Measurements from ENCODE around the gene CRYBB1.

DNA sequence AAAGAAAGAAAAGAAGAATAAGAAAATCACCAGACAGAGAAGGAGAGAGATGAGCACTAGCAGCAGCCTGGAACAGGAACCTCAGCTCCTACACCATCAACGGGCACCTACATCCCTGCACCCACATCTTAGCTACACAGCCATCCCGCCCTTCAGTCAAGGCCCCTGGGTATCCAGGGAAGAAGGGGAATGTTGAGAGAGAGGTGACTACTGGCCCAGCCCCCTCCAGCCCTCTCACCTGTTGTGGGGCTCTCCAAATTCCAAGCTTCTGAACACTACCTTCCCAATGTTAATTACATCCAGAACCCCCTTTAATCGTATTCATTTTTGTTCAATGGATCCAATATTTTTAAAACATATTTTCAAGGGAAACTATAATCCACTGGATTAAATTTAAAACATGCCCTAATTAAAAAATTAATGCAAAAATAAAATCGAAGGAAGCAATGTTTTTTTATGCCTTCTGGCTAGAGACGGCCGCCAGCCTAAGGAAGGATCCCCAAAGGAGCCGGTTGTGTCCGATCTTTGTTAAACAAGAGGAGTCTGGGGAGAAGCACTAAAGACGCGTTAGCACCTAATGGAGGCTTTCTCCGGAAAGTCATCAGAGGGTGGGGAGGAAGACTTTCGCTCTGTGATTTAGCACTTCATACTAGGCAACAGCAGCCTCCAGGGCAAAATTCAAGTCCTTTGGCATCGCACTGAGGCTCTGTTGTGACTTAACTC is 37.4 kb downstream of the CRYBB1 start:
- TF ChIP-seq EP300 (IDR thresholded peaks at IDR 0.05) = no peak
- TF ChIP-seq, protein P1, sequence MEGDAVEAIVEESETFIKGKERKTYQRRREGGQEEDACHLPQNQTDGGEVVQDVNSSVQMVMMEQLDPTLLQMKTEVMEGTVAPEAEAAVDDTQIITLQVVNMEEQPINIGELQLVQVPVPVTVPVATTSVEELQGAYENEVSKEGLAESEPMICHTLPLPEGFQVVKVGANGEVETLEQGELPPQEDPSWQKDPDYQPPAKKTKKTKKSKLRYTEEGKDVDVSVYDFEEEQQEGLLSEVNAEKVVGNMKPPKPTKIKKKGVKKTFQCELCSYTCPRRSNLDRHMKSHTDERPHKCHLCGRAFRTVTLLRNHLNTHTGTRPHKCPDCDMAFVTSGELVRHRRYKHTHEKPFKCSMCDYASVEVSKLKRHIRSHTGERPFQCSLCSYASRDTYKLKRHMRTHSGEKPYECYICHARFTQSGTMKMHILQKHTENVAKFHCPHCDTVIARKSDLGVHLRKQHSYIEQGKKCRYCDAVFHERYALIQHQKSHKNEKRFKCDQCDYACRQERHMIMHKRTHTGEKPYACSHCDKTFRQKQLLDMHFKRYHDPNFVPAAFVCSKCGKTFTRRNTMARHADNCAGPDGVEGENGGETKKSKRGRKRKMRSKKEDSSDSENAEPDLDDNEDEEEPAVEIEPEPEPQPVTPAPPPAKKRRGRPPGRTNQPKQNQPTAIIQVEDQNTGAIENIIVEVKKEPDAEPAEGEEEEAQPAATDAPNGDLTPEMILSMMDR (IDR thresholded peaks at IDR 0.05) = no peak
- TF ChIP-seq POLR2A (IDR thresholded peaks at IDR 0.05) = no peak
- TF ChIP-seq POLR2AphosphoS5 (IDR thresholded peaks at IDR 0.05) = no peak
